Psoas muscle (tissue), 8 donors: ENCODE results near the gene CLSTN2. TPM values are rescaled to one million over a fixed set of nuclear protein-coding genes. Genes with fewer than 3 reads are reported as not detected.

Experiments
- ATAC-seq, 4 donors: fragments of 200-7000 bp; cut with Tn5 transposase; one replicate each; pipeline ENCODE4 v1.9.1; 2020; ENCODE audit warnings: moderate library complexity in 3 of 4, mild to moderate bottlenecking in 2 of 4
- DNase-seq, 2 donors: peaks; one replicate each; pipeline ENCODE4 v3.0.0-alpha.2; 2020
- H3K27ac ChIP-seq: fragments of 200-600 bp; one replicate; pipeline ENCODE4 v1.8.0; 2022
- H3K27me3 ChIP-seq, 3 donors: fragments of 200-600 bp in 1 of 3; one replicate each; pipeline versions ENCODE4 v1.6.1 to v1.8.0; 2013 to 2022; ENCODE audit warnings: low read length in 2 of 3, mild to moderate bottlenecking in 2 of 3, moderate library complexity in 1 of 3; ENCODE audit not compliant: insufficient read depth in 3 of 3
- H3K36me3 ChIP-seq, 2 donors: fragments of 200-600 bp in 1 of 2; one replicate each; pipeline versions ENCODE4 v1.6.1 to v1.8.0; 2013 to 2022; ENCODE audit warnings: low read depth in 1 of 2, mild to moderate bottlenecking in 1 of 2, moderate library complexity in 1 of 2; ENCODE audit not compliant: insufficient read depth in 1 of 2
- H3K4me1 ChIP-seq: fragments of 200-600 bp; one replicate; pipeline ENCODE4 v1.8.0; 2022
- H3K4me3 ChIP-seq: fragments of 200-600 bp; one replicate; pipeline ENCODE4 v1.8.0; 2022; ENCODE audit warnings: mild to moderate bottlenecking
- H3K9me3 ChIP-seq: fragments of 200-600 bp; one replicate; pipeline ENCODE4 v1.8.0; 2022
- CTCF ChIP-seq: fragments of 200-600 bp; IDR thresholded peaks from one replicate; pipeline ENCODE4 v1.8.0; 2022; ENCODE audit warnings: antibody characterized with exemption
- WGBS, 3 donors: extraction: QIAGEN DNeasy Blood & Tissue Kit; methylation state at CpG; one replicate each; pipeline versions ENCODE4 v1.1.6 to v1.1.7; 2013; 5-methylcytosine and 5-hydroxymethylcytosine counted together
- intact Hi-C, 2 donors: fragments of 100-400 bp; cut with DNase I; formaldehyde crosslinking; loops; one replicate each; pipeline versions ENCODE4 v1.11.0 to v1.14.2; 2022
- polyA plus RNA-seq, 3 donors: library from polyadenylated mRNA; stranded (reverse); fragments of 200-250 nt; gene quantifications; one replicate each; pipeline ENCODE4 v1.2.3, GENCODE V29; 2013
- total RNA-seq, 4 donors: library from RNA; stranded (reverse); fragmentation: NEBNext Ultra II Directional in 2 of 4; extraction: Animal tissue kit (Norgen Biotek cat#: 25700) in 2 of 4; gene quantifications; one replicate each; pipeline versions ENCODE4 v1.2.1 to v1.2.4, GENCODE V29; 2021 to 2023
- donor health status: healthy with polysubstance abuse.
- donor health status: DM: no; HTN: no; CAD: no; lungs with moderate emphysema.
- donor health status: Bipolar disorder and iron deficiency.
- donor health status: healthy.
- donor health status: DM: yes; HTN: yes; CAD: no.
- donor health status: DM: no; HTN: no; CAD: no.
- donor health status: DM: no; HTN: no; CAD: no.
- donor health status: DM: yes; HTN: yes; CAD: no.

CLSTN2 gene
- total and polyA plus RNA-seq, 7 donors, result 0.24 to 5.0 (median 1.5) TPM

DNA sequence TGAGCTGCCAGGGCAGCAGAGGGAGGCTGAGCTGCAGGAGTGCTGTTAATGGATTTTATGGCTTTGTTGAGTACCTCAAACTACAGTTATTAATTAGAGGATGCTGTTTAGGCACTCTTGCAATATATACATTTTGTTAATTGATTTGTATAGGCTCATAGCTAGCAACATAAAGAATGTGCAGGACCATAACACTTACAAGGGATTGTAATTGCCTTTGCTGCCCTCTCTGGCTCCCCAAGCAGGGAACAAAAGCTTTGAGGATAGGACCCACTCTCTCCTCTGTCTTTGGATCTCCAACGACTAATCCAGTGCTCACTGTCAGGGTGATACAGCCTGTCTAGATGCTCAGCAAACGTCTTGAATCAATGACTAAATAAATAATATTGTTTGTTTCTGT is 1.2 kb upstream of the CLSTN2 start:
- ATAC-seq (no peak), DNase-seq (no peak)
- Histone ChIP-seq H3K4me1 (peaks cover 6% of the 10 kb centered on the region), H3K27me3 (peaks cover 0 to 29% (median 0%) of the 10 kb centered on the region in 3 donors), H3K9me3 (no peaks in the 10 kb centered on the region), H3K27ac (no peak overlapping the region), H3K36me3 (no peaks in the 10 kb centered on the region), H3K4me3 (no peak overlapping the region)
- intact Hi-C loops, result loop anchor here (2.0 to 10.0 kb wide), 3 partner anchors 215 to 801 kb away; no protein-coding TSS in a partner anchor
- no peak for TF ChIP-seq CTCF
- 39 to 48% (median 43%) methylated on average over 2 of the region's 2 CpGs for WGBS, 3 donors

DNA sequence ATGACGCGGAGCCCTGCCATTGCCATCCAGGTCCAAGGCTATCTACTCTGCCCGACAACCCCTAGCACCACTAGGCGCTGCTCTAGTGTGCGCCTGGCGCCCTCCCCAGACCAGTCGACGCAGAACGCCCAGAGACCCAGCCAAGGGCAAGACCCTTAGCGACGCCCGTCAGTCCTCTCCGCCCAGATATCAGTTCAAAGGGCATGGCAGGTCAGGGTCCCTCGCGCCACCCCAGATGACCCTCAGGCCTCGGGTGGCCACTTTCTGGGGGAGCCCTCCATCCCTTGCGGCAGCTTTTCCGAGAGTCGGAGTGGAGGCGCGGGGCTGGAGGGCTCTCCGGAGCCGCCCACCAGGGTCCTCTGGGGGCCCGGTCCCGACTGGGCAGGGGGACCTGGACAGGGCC is 371 bp upstream of the CLSTN2 start:
- Histone ChIP-seq H3K27ac (no peak overlapping the region), H3K4me3 (peak overlapping the region; percentile 63), H3K36me3 (no peaks in the 10 kb centered on the region), H3K9me3 (no peaks in the 10 kb centered on the region), H3K27me3 (peaks cover 0 to 33% (median 0%) of the 10 kb centered on the region in 3 donors), H3K4me1 (peaks cover 6% of the 10 kb centered on the region)
- DNase-seq, result peak; percentile 66 to 82
- WGBS, 3 donors, result 0 to 2% (median 1%) methylated on average over 19 to 25 of the region's 25 CpGs
- intact Hi-C loops, result loop anchor here (5.0 to 10.0 kb wide), 3 partner anchors 507 to 800 kb away; no protein-coding TSS in a partner anchor
- TF ChIP-seq CTCF, result peak; percentile 10
- ATAC-seq, result peak; percentile 77 to 88 (median 84)

GRCh38 chr3:139935866-139936817 is 1.2 kb downstream of the CLSTN2 start:
- peaks cover 6% of the 10 kb centered on the region for H3K4me1 ChIP-seq
- peak; percentile 39 to 69 for DNase-seq
- intact Hi-C loops, result loop anchor here (5.0 to 10.0 kb wide), 3 partner anchors 509 to 799 kb away; no protein-coding TSS in a partner anchor
- no peaks in the 10 kb centered on the region for H3K9me3 ChIP-seq
- H3K4me3 ChIP-seq, result peak overlapping the region; percentile 63
- 3 to 5% (median 3%) methylated on average over 32 to 42 of the region's 42 CpGs for WGBS, 3 donors
- H3K27me3 ChIP-seq, result peaks cover 0 to 33% (median 0%) of the 10 kb centered on the region in 3 donors
- H3K27ac ChIP-seq, result no peak overlapping the region
- no peak for TF ChIP-seq CTCF
- H3K36me3 ChIP-seq, result no peaks in the 10 kb centered on the region
- peak in 3 of 4 donors; percentile 36 to 58 (median 38) for ATAC-seq

GRCh38 chr3:139937674-139938279 is 2.8 kb downstream of the CLSTN2 start:
- Histone ChIP-seq H3K27ac (no peak overlapping the region), H3K27me3 (peaks cover 0 to 33% (median 0%) of the 10 kb centered on the region in 3 donors), H3K36me3 (no peaks in the 10 kb centered on the region), H3K4me1 (peaks cover 6% of the 10 kb centered on the region), H3K9me3 (no peaks in the 10 kb centered on the region), H3K4me3 (no peak overlapping the region)
- no peak for ATAC-seq
- DNase-seq, result peak; percentile 40 to 56
- TF ChIP-seq CTCF, result peak; percentile 72
- 13 to 23% (median 17%) methylated on average over 8 of the region's 8 CpGs for whole genome bisulfite sequencing, 3 donors
- intact Hi-C loops, result loop anchor here (2.0 to 10.0 kb wide), 4 partner anchors 510 to 927 kb away; no protein-coding TSS in a partner anchor
